ENCODE data around the gene SASH1.
"Not testable (repeated sequence)": the region's sequence is repeated elsewhere in the genome, so short reads cannot be mapped to it uniquely, and the experiment has no call there.

Gene SASH1

GRCh38 chr6:148329596-148330381, 12.8 kb upstream of the SASH1 start:
- DNase-seq: peak; percentile 93

DNA sequence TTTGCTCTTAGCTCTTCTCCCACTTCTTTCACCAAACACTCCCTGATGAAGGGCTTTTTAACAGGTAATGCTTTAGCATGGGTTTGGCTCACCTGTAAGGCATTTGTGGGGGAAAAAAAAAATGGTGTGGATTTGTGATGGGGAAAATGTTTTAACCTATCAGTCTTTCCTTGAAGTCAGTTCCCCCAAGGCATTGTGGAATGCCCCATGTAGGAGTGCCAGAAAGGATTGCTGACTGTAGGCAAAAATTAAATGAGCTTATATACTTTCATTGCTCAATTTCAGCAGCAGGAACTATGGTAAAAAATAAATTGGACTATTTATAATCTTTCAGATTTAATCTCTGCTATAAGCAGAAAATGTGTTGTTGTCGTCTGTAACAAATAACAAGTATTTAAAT, 10.6 kb upstream of the SASH1 start:
- no peak for DNase-seq

DNA sequence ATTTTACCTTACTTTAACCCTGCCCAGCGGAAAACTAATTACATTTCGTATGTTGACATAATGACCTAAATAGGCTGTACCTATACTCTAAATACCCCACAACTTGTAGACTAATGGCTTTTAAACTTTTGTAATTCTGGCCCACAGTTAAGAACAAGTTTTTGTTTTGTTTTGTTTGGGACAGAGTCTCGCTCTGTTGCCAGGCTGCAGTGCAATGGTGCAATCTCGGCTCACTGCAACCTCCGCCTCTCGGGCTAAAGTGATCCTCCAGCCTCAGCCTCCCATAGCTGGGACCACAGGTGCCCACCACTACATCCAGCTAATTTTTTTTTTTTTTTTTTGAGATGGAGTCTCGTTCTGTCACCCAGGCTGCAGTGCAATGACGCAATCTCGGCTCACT, 5.7 kb upstream of the SASH1 start:
- no peak for DNase-seq

DNA sequence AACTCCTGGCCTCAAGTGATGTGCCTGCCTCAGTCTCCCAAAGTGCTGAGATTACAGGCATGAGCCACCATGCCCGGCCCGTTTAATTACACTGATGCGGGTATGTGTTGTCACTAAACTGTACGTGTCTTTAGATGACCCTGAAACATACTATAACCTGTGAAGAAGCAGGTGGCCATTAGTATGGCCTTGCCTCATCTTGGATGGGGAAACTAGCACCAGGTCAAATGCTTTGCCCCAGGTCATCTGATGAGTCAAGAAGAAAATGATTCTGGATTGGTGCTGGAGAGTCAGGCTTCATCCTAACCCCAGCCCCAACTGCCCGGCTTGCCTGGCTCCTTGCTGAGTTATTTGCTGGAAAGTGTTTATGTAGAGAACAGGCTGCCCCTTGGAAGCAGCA, 2.9 kb upstream of the SASH1 start:
- no peak for DNase-seq

- DNase-seq: no peak
Observed at GRCh38 chr6:148340586-148341297, 1.9 kb upstream of the SASH1 start.

GRCh38 chr6:148342100-148342349, 613 bp upstream of the SASH1 start:
- no peak for DNase-seq

GRCh38 chr6:148343047-148343782, 577 bp downstream of the SASH1 start:
- no peak for DNase-seq

- no peak for DNase-seq
Observed at GRCh38 chr6:148345176-148345575, 2.5 kb downstream of the SASH1 start.

DNA sequence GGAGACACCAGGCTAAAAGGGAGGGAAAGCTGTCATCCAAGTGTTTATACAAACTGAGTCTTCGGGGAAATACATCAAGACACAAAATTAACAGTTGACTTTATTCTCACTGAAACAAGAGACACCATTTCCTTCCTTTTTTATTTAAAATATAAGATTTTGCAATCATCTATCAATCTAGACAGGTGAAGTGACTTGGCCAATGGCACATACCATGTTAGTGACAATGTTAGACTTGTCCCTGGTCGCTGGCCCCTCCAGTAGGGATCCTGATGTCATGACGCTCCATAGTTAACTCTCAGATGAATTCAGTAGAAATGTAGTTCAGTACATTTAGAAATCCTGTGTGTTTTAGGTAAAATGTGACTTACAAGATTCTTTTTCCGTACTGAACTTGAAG, 2.9 kb downstream of the SASH1 start:
- no peak for DNase-seq

DNA sequence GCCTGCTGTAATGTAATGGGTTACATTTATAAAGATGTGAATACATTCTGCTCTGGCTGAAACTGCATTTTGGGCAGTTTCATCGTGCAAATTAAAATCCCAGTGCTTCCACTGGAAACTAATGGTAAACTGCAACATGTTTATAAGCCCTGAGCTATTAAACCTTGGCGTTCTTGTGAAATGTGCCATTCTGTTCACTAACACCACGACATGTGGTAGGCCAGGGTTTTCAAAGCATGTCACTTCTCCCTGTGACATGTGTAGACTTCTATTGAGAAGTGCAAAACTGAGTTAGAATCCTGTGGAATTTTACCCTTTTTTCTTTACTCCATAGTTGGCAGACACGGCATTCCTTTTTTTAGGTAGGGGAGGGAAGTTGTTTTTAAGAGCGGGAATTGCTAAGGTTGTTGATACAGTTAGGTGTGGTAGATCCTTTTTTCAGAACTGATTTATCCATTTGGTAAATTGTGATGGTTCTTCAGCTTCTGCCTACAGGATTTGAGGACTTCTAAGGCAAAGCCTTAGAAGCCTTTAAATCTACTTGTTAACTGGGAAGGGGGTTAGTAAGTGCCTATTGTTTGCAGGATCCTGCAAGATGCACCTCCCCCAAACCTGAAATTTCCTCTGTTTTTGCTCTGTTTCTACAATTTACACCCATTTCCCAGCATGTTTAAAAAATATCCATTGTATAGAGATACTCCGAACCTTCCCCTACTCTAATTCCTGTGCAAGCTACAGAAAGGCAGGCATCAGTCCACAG, 4.2 kb downstream of the SASH1 start:
- DNase-seq: no peak

GRCh38 chr6:148347441-148348054, 4.9 kb downstream of the SASH1 start:
- no peak for DNase-seq

- DNase-seq: no peak
Observed at GRCh38 chr6:148348335-148348734, 5.7 kb downstream of the SASH1 start.

GRCh38 chr6:148348778-148349177, 6.1 kb downstream of the SASH1 start:
- DNase-seq: no peak

DNA sequence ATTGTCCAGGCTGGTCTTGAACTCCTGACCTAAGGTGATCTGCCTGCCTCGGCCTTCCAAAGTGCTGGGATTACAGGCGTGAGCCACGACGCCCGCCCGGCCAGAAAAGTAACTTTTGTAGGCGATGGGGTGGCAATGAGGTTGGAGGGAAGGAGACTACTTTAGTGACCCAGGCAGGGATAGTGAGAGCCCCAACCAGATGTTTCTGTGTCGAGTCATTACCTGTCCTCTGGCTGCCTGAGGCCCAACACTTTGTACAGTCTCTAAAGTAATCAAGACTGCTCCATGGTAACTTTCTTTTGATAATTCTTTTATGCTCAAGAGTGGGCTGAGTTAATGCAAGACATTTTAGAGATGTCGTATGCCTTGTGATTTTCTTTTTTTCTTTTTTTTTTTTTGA, 6.8 kb downstream of the SASH1 start:
- DNase-seq: no peak

DNA sequence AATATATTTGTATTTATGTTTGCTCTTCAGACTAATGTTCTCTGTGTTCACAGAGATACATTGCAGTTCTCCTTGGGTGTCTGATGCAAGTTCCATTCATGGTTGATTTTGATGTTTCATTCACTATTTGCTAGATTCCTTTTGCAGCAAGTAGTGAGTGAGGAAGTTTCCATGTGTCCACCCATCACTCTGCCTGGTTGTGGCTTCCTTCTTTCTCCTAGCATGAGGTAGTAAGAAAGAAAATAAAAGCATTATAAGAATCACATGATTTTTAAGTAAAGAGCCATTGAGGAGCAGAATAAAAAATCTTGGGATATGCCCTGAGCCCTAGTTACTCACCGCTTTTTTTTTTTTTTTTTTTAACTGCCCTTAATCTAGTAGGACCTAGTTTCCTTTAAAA, 8.7 kb downstream of the SASH1 start:
- no peak for DNase-seq

- DNase-seq: not testable (repeated sequence)
Observed at GRCh38 chr6:148352421-148352820, 9.8 kb downstream of the SASH1 start.

GRCh38 chr6:148358196-148358785, 15.7 kb downstream of the SASH1 start:
- no peak for DNase-seq

DNA sequence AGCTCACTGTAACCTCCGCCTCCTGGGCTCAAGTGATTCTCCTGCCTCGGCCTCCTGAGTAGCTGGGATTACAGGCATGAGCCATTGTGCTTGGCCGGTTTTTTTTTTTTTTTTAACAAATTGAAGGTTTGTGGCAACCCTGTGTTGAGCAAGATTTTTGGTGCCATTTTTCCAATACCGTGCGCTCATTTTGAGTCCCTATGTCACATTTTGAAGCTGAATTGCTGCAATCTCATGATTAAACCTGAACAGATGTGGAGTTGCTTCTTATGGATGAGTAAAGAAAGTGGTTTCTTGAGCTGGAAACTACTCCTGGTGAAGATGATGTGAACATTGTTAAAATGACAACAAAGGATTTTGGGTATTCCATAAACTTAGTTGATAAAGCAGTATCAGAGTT, 16.6 kb downstream of the SASH1 start:
- DNase-seq: no peak

DNA sequence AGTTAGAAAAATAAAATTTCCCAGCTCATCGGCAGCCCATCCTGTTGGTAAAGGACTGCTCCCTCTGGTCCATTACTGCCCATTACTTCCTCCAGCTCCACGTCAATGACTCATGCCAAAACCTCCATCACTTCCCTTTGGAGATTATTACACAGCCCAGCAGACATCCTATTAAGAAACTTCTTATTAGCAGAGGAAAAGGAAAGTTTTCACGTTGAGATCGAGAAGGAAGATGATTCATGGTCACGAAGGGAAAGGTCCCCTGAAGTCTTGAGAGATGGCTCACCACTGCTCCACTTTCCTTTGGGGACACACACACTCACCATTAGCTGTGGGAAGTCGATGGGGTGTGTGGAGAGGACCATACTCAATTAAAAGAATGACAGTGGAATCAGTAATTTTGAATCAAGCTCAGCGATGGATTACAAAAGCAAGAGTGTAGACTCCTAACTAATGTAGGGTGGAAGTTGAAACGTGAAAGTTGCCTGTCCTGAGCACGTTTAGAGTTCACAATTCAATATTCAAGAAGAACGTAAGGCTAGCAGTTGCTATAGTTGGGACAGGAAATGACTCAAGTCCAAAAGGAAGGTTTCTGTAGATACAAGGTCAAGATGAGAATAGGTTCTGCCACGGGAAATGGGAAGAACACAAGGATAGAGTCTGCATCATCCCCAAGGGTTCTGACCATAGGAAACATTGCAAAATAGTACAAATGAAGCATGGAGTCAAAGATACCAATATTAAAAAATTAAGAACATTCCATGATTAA, 21.6 kb downstream of the SASH1 start:
- DNase-seq: peak; percentile 78

DNA sequence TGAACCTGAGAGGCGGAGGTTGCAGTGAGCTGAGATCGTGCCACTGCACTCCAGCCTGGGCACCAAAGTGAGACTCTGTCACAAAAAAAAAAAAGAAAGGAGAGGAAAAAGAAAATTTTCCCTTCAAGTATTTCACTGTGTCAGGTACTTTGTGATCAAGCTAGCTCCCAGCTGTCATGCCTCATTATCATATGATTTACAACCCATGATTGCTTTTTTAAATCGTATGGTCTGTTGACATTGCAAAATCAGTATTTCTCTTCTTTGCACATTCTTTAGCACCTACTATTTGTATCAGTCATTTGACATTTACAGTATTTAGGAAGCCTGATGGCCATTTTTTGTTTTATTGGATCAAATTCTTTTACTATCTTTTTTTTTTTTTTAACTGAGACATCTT, 22.4 kb downstream of the SASH1 start:
- no peak for DNase-seq

- DNase-seq: peak; percentile 32
Observed at GRCh38 chr6:148367411-148368024, 24.9 kb downstream of the SASH1 start.
